Upper lobe of right lung (tissue), 1 donor: ENCODE data around the gene RECK. TPM values are rescaled to one million over a fixed set of nuclear protein-coding genes. Genes with fewer than 3 reads are reported as not detected.

Experiments used
- ATAC-seq: fragments of 200-7000 bp; cut with Tn5 transposase; one replicate; pipeline ENCODE4 v1.9.1; 2020; ENCODE audit warnings: mild to moderate bottlenecking, moderate library complexity
- DNase-seq: peaks from one replicate; pipeline ENCODE4 v3.0.0-alpha.2; 2020
- H3K27ac ChIP-seq: fragments of 200-600 bp; one replicate; pipeline ENCODE4 v1.8.0; 2022
- H3K27me3 ChIP-seq: fragments of 200-600 bp; one replicate; pipeline ENCODE4 v1.8.0; 2022; ENCODE audit warnings: mild to moderate bottlenecking
- H3K36me3 ChIP-seq: fragments of 200-600 bp; one replicate; pipeline ENCODE4 v1.8.0; 2022
- H3K4me1 ChIP-seq: fragments of 200-600 bp; one replicate; pipeline ENCODE4 v1.8.0; 2022
- H3K4me3 ChIP-seq: fragments of 200-600 bp; one replicate; pipeline ENCODE4 v1.8.0; 2022; ENCODE audit warnings: mild to moderate bottlenecking
- H3K9me3 ChIP-seq: fragments of 200-600 bp; one replicate; pipeline ENCODE4 v1.8.0; 2022
- intact Hi-C: fragments of 100-400 bp; cut with DNase I; formaldehyde crosslinking; loops from one replicate; pipeline ENCODE4 v1.11.0; 2022
- total RNA-seq: library from RNA; stranded (reverse); fragmentation: NEBNext Ultra II Directional; extraction: Animal tissue kit (Norgen Biotek cat#: 25700); gene quantifications from one replicate; pipeline ENCODE4 v1.2.1, GENCODE V29; 2021
- TF ChIP-seq, protein P1 (sequence below): fragments of 200-600 bp; IDR thresholded peaks from one replicate; pipeline ENCODE4 v1.8.0; 2022; ENCODE audit warnings: antibody characterized with exemption
- donor health status: DM: no; HTN: yes; CAD: no; lungs with severe emphysema.

Gene RECK
- total RNA-seq, 1 donor from 2014 or later = 20.1 TPM

DNA sequence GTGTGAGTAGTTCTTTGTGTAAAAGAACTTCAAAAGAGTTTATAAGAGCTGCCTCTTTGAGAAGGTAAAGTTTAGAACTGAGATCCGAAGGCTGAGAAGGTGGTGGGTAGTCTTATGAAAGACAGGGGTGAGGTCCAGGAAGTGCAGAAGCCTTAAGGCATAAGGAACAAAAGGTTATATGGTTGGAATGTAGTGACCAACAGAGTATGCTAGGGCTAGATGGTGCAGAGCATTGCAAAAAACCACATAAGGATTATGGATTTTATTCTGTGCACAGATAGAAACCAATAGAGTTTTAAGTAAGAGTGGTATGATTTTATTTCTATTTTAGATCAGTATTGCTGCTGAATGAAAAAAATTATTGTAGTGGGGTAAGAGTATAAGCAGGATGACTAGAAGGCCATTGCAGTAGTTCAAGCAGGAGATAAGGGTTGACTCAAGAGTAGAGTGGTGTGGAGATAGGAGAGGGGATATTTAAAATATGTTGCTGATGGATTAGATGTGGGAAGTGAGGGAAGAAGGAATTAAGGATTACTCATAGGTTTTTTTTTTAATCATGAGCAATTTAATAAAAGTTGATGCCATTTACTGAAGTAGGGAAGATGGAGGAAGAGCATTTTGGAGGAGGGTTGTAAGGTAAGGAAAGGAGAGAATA, 3.7 kb downstream of the RECK start:
- DNase-seq = no peak
- no peaks in the 10 kb centered on the region for H3K9me3 ChIP-seq
- intact Hi-C loops = no loop called here
- no peaks in the 10 kb centered on the region for H3K36me3 ChIP-seq
- ATAC-seq = no peak
- H3K4me1 ChIP-seq = peaks cover 34% of the 10 kb centered on the region
- H3K27me3 ChIP-seq = no peaks in the 10 kb centered on the region
- no peak overlapping the region for H3K27ac ChIP-seq
- no peak overlapping the region for H3K4me3 ChIP-seq
- TF ChIP-seq, protein P1, sequence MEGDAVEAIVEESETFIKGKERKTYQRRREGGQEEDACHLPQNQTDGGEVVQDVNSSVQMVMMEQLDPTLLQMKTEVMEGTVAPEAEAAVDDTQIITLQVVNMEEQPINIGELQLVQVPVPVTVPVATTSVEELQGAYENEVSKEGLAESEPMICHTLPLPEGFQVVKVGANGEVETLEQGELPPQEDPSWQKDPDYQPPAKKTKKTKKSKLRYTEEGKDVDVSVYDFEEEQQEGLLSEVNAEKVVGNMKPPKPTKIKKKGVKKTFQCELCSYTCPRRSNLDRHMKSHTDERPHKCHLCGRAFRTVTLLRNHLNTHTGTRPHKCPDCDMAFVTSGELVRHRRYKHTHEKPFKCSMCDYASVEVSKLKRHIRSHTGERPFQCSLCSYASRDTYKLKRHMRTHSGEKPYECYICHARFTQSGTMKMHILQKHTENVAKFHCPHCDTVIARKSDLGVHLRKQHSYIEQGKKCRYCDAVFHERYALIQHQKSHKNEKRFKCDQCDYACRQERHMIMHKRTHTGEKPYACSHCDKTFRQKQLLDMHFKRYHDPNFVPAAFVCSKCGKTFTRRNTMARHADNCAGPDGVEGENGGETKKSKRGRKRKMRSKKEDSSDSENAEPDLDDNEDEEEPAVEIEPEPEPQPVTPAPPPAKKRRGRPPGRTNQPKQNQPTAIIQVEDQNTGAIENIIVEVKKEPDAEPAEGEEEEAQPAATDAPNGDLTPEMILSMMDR = no peak

DNA sequence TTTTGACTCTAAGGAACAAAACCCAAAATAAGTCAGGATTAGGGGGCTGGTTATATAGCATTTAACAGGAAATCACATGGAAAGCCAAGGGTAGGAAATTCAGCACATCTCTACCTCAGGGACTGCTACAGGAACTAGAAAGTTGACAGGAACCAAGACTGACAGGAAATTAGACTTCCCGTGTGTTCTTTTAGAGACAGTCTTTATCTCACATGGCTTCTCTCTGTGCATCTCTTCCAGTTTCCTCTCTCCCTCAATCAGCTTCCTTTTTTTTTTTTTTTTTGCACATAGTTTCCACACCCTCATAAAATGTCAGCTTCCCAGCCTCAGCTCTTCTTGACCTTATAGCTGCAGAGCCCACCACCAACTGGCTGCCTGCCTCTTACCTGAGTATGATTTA, 4.8 kb downstream of the RECK start:
- ATAC-seq = no peak
- Histone ChIP-seq H3K4me3 (no peak overlapping the region), H3K4me1 (peaks cover 31% of the 10 kb centered on the region), H3K9me3 (no peaks in the 10 kb centered on the region), H3K27me3 (no peaks in the 10 kb centered on the region), H3K27ac (no peak overlapping the region), H3K36me3 (no peaks in the 10 kb centered on the region)
- intact Hi-C loops = no loop called here
- TF ChIP-seq, protein P1 = no peak
- DNase-seq = no peak

DNA sequence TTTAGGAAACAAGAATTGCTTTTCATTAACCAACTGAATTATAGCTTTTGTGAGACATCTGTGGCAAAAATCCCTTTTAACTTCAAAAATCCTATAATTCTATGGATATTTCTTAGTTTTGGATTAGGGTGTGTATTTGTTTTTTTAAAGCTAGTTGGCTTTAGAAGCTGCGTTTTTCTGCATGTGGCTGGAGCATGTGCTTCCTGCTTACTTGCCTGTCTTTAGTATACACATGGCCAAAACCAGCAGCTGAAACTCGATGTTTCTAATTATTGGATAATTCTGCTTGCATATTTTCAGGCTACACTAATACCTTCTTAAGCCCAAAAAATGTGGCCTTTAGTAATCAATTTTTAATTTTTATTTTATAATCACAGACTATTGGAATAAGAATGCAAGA, 8.9 kb downstream of the RECK start:
- H3K4me1 ChIP-seq = peaks cover 14% of the 10 kb centered on the region
- no peaks in the 10 kb centered on the region for H3K9me3 ChIP-seq
- DNase-seq (no peak), ATAC-seq (no peak)
- H3K4me3 ChIP-seq = no peak overlapping the region
- no peak overlapping the region for H3K27ac ChIP-seq
- TF ChIP-seq, protein P1 = no peak
- no peaks in the 10 kb centered on the region for H3K27me3 ChIP-seq
- intact Hi-C loops = no loop called here
- no peaks in the 10 kb centered on the region for H3K36me3 ChIP-seq

DNA sequence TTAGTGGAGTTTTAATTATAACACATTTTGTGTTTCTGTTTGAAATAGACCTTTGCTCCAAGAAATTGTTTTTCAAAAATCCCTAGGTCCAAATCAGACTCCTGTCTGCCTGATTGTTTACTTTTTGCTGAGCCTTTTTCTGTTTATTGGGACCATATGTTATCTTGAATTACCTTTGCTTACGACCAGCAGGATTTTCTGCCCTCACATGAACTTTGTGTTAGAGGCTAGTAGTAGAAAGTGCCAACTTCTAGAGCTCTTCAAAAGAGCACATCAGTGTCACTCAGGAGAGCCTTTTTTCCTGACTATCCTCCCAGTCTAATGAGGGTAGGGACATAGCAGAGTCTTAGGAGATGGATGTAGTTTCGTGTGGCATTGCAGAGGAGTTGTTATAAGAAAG, 10.2 kb downstream of the RECK start:
- TF ChIP-seq, protein P1 = no peak
- intact Hi-C loops = no loop called here
- Histone ChIP-seq H3K9me3 (no peaks in the 10 kb centered on the region), H3K27ac (no peak overlapping the region), H3K27me3 (no peaks in the 10 kb centered on the region), H3K4me3 (no peak overlapping the region), H3K4me1 (peaks cover 1% of the 10 kb centered on the region), H3K36me3 (no peaks in the 10 kb centered on the region)
- DNase-seq (no peak), ATAC-seq (no peak)

DNA sequence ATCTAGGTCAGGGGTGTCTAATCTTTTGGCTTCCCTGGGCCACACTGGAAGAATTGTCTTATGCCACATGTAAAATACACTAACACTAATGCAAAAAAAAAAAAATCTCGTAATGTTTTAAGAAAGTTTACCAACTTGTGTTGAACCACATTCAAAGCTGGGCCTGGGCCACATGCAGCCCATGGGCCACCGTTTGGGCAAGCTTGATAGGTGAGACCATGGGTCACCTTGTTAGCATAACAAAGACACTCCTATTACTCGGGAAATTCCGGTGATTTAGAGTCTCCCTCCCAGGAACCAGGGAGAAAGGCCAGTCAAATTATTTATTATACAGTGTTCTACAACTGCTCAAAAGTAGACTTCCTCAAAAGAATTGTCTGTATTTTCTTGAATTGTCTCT, 12.7 kb downstream of the RECK start:
- H3K4me3 ChIP-seq = no peak overlapping the region
- intact Hi-C loops = no loop called here
- DNase-seq = no peak
- no peak overlapping the region for H3K27ac ChIP-seq
- H3K27me3 ChIP-seq = no peaks in the 10 kb centered on the region
- H3K36me3 ChIP-seq = no peaks in the 10 kb centered on the region
- no peaks in the 10 kb centered on the region for H3K4me1 ChIP-seq
- no peak for ATAC-seq
- no peaks in the 10 kb centered on the region for H3K9me3 ChIP-seq
- TF ChIP-seq, protein P1 = no peak

DNA sequence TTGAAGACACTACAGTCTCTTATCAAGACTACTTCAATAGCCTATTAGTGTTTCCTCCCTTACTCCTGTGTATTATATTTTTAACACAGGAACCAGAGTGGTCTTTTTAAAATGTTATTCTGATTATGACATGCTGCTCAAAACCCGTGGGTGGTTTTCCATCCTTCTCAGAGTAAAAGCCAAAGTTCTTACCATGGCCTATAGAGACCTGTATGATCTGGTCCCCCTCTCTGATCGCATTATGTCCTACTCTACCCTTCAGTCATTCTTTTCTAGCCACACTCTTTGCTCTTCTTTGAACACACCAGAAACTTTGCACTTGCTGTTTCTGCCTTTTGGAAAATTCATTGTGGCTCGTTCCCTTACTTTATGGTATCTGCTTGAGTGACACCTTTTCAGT, 13.8 kb downstream of the RECK start:
- intact Hi-C loops = no loop called here
- Histone ChIP-seq H3K4me1 (no peaks in the 10 kb centered on the region), H3K9me3 (no peaks in the 10 kb centered on the region), H3K4me3 (no peak overlapping the region), H3K27ac (no peak overlapping the region), H3K36me3 (no peaks in the 10 kb centered on the region), H3K27me3 (no peaks in the 10 kb centered on the region)
- ATAC-seq (no peak), DNase-seq (no peak)
- TF ChIP-seq, protein P1 = no peak
